HEK293 (cell line): Measurements from ENCODE around the gene AKAP11.

ENCODE experiments used
- CTCF ChIA-PET: fragments of 350-600 bp; formaldehyde crosslinking; extraction: SDS; loops from one replicate; lab custom pipeline; 2021; ENCODE audit warnings: antibody characterized with exemption; lab: Yijun Ruan, JAX
- POLR2A ChIA-PET: fragments of 300-600 bp; formaldehyde crosslinking; extraction: SDS; loops from one replicate; lab custom pipeline; 2020; ENCODE audit warnings: antibody characterized with exemption, inconsistent platforms; lab: Yijun Ruan, JAX
- H3K27ac ChIP-seq: fragments of 200-500 bp; sonication (Bioruptor generic); 2 replicates; pipeline ENCODE4 v1.5.1; 2014; ENCODE audit warnings: low read depth, low read length, control low read depth, inconsistent platforms; ENCODE audit errors: extremely low read depth
- H3K36me3 ChIP-seq, 2 experiments: fragments of 200-500 bp in 1 of 2; sonication (Bioruptor generic) in 1 of 2; 1 replicate in 1 of 2; 2 replicates in 1 of 2; pipeline ENCODE4 v1.5.1; 2014 to 2017; ENCODE audit warnings: inconsistent platforms in 2 of 2, low read length in 2 of 2; ENCODE audit not compliant: control insufficient read depth in 2 of 2, insufficient read depth in 1 of 2
- H3K4me1 ChIP-seq: fragments of 200-500 bp; sonication (Bioruptor generic); 2 replicates; pipeline ENCODE4 v1.5.1; 2014; ENCODE audit warnings: mild to moderate bottlenecking, low read length, inconsistent platforms; ENCODE audit not compliant: control insufficient read depth, insufficient read depth
- H3K4me3 ChIP-seq: 2 replicates; pipeline ENCODE4 v1.5.1; 2011; ENCODE audit warnings: low read depth, mild to moderate bottlenecking, control low read depth, low read length, moderate library complexity
- H3K9me3 ChIP-seq: fragments of 200-500 bp; sonication (Bioruptor generic); 2 replicates; pipeline ENCODE4 v1.5.1; 2014; ENCODE audit warnings: low read depth, low read length, inconsistent platforms; ENCODE audit not compliant: control insufficient read depth, insufficient read depth
- BCL11A ChIP-seq: fragments of 450-650 bp; formaldehyde crosslinking; IDR thresholded peaks from 2 replicates; pipeline ENCODE4 v1.5.1; 2016; ENCODE audit warnings: low read depth, missing biosample characterization, missing genetic modification characterization
- EGR2 ChIP-seq: fragments of 450-650 bp; formaldehyde crosslinking; IDR thresholded peaks from 2 replicates; pipeline ENCODE4 v1.5.1; 2016; ENCODE audit warnings: low read depth, missing biosample characterization, missing genetic modification characterization
- INSM2 ChIP-seq: fragments of 450-650 bp; formaldehyde crosslinking; IDR thresholded peaks from 2 replicates; pipeline ENCODE4 v1.5.1; 2016; ENCODE audit warnings: missing biosample characterization, missing genetic modification characterization
- PRDM1 ChIP-seq: fragments of 450-650 bp; formaldehyde crosslinking; IDR thresholded peaks from 2 replicates; pipeline ENCODE4; 2016; ENCODE audit warnings: missing biosample characterization, missing genetic modification characterization
- YY2 ChIP-seq: fragments of 450-650 bp; formaldehyde crosslinking; IDR thresholded peaks from 2 replicates; pipeline ENCODE4 v1.5.1; 2016; ENCODE audit warnings: missing biosample characterization, missing genetic modification characterization
- ZBTB11 ChIP-seq: fragments of 450-650 bp; formaldehyde crosslinking; conservative IDR thresholded peaks from 2 replicates; pipeline ENCODE4 v1.5.1; 2016; ENCODE audit warnings: low read depth, missing biosample characterization, missing genetic modification characterization
- ZBTB17 ChIP-seq: fragments of 450-650 bp; formaldehyde crosslinking; IDR thresholded peaks from 2 replicates; pipeline ENCODE4 v1.5.1; 2016; ENCODE audit warnings: missing biosample characterization, missing genetic modification characterization
- ZBTB26 ChIP-seq: fragments of 450-650 bp; formaldehyde crosslinking; optimal IDR thresholded peaks from 2 replicates; pipeline ENCODE3; 2016; ENCODE audit warnings: missing biosample characterization, mild to moderate bottlenecking, missing genetic modification characterization
- ZFHX2 ChIP-seq: fragments of 450-650 bp; formaldehyde crosslinking; conservative IDR thresholded peaks from 2 replicates; pipeline ENCODE4 v1.5.1; 2016; ENCODE audit warnings: missing biosample characterization, missing genetic modification characterization
- ZNF114 ChIP-seq: fragments of 450-650 bp; formaldehyde crosslinking; IDR thresholded peaks from 2 replicates; pipeline ENCODE4 v1.5.0; 2017; ENCODE audit warnings: missing biosample characterization, missing genetic modification characterization
- ZNF138 ChIP-seq: fragments of 450-650 bp; formaldehyde crosslinking; IDR thresholded peaks from 2 replicates; pipeline ENCODE4 v1.5.1; 2016; ENCODE audit warnings: missing biosample characterization, missing genetic modification characterization, borderline replicate concordance
- ZNF146 ChIP-seq: fragments of 450-650 bp; formaldehyde crosslinking; IDR thresholded peaks from 2 replicates; pipeline ENCODE4 v1.5.1; 2016; ENCODE audit warnings: missing biosample characterization, missing genetic modification characterization
- ZNF202 ChIP-seq: fragments of 450-650 bp; formaldehyde crosslinking; IDR thresholded peaks from 2 replicates; pipeline ENCODE4 v1.5.1; 2016; ENCODE audit warnings: missing biosample characterization, missing genetic modification characterization, borderline replicate concordance
- ZNF221 ChIP-seq: fragments of 450-650 bp; formaldehyde crosslinking; IDR thresholded peaks from 2 replicates; pipeline ENCODE4 v1.5.1; 2017; ENCODE audit warnings: missing biosample characterization, missing genetic modification characterization, borderline replicate concordance
- ZNF223 ChIP-seq: fragments of 450-650 bp; formaldehyde crosslinking; IDR thresholded peaks from 2 replicates; pipeline ENCODE4 v1.5.1; 2016; ENCODE audit warnings: missing biosample characterization, missing genetic modification characterization
- ZNF311 ChIP-seq: fragments of 450-650 bp; formaldehyde crosslinking; IDR thresholded peaks from 2 replicates; pipeline ENCODE4 v1.5.1; 2017; ENCODE audit warnings: missing biosample characterization, missing genetic modification characterization, borderline replicate concordance
- ZNF341 ChIP-seq: fragments of 450-650 bp; formaldehyde crosslinking; IDR thresholded peaks from 2 replicates; pipeline ENCODE4; 2016; ENCODE audit warnings: low read depth, missing biosample characterization, missing genetic modification characterization
- ZNF449 ChIP-seq: fragments of 450-650 bp; formaldehyde crosslinking; IDR thresholded peaks from 2 replicates; pipeline ENCODE4 v1.5.1; 2017; ENCODE audit warnings: missing biosample characterization, mild to moderate bottlenecking, missing genetic modification characterization, moderate library complexity
- ZNF529 ChIP-seq: fragments of 450-650 bp; formaldehyde crosslinking; IDR thresholded peaks from 2 replicates; pipeline ENCODE4 v1.5.1; 2017; ENCODE audit warnings: missing genetic modification characterization, missing biosample characterization; ENCODE audit not compliant: insufficient replicate concordance
- ZNF600 ChIP-seq: fragments of 450-650 bp; formaldehyde crosslinking; IDR thresholded peaks from 2 replicates; pipeline ENCODE4 v1.5.1; 2016; ENCODE audit warnings: missing biosample characterization, missing genetic modification characterization
- ZNF785 ChIP-seq: fragments of 450-650 bp; formaldehyde crosslinking; IDR thresholded peaks from 2 replicates; pipeline ENCODE4 v1.5.1; 2016; ENCODE audit warnings: missing biosample characterization, missing genetic modification characterization
- ZSCAN4 ChIP-seq: fragments of 450-650 bp; formaldehyde crosslinking; IDR thresholded peaks from 2 replicates; pipeline ENCODE4 v1.5.1; 2017; ENCODE audit warnings: missing biosample characterization, missing genetic modification characterization

The AKAP11 gene

GRCh38 chr13:42277618-42278276 lies 5.8 kb downstream of the AKAP11 start:
- ChIA-PET POLR2A (no interaction called here), CTCF (interaction anchor here (0.5 to 0.8 kb wide), 2 partner anchors 13 to 610 kb away, joined by 3 read pairs; no protein-coding TSS in a partner anchor)
- no peak overlapping the region for H3K27ac ChIP-seq

GRCh38 chr13:42279080-42279479 lies 7.1 kb downstream of the AKAP11 start:
- Histone ChIP-seq H3K27ac (no peak overlapping the region), H3K4me3 (no peak overlapping the region), H3K9me3 (no peaks in the 10 kb centered on the region), H3K4me1 (peaks cover 8% of the 10 kb centered on the region), H3K36me3 (no peaks in the 10 kb centered on the region)
- POLR2A ChIA-PET: no interaction called here
- TF ChIP-seq ZFHX2 (tag by site-specific recombination) (peak; percentile 67), ZNF146 (tag by site-specific recombination) (no peak), ZSCAN4 (tag by site-specific recombination) (peak; percentile 75), YY2 (tag by site-specific recombination) (no peak), EGR2 (tag by site-specific recombination) (peak; percentile 62), ZBTB26 (tag by site-specific recombination) (peak; percentile 11)
- CTCF ChIA-PET: no interaction called here

More at GRCh38 chr13:42277618-42278276, 5.8 kb downstream of the AKAP11 start:
- no peak overlapping the region for H3K4me3 ChIP-seq
- peaks cover 5% of the 10 kb centered on the region; the same call in 1 of the 2 replicates for H3K4me1 ChIP-seq
- TF ChIP-seq ZNF311 (tag by site-specific recombination): no peak
- TF ChIP-seq PRDM1 (tag by site-specific recombination): 0 out of 2 replicates have a peak, but pooled peaks have one; percentile 8
- no peak for TF ChIP-seq ZNF114 (tag by site-specific recombination)
- no peak for TF ChIP-seq ZNF221
- TF ChIP-seq ZNF449 (tag by site-specific recombination): no peak
- 0 out of 2 replicates have a peak, but pooled peaks have one; percentile 53 for TF ChIP-seq ZNF600 (tag by site-specific recombination)
- no peaks in the 10 kb centered on the region for H3K36me3 ChIP-seq
- H3K9me3 ChIP-seq: no peaks in the 10 kb centered on the region

- peaks cover 8% of the 10 kb centered on the region for H3K4me1 ChIP-seq
- no peaks in the 10 kb centered on the region for H3K36me3 ChIP-seq
- ChIA-PET POLR2A (no interaction called here), CTCF (no interaction called here)
- no peak overlapping the region for H3K27ac ChIP-seq
- no peaks in the 10 kb centered on the region for H3K9me3 ChIP-seq
- H3K4me3 ChIP-seq: no peak overlapping the region
- TF ChIP-seq ZNF202 (no peak), BCL11A (tag by site-specific recombination) (no peak), ZNF223 (tag by site-specific recombination) (no peak), ZNF341 (tag by site-specific recombination) (no peak), ZBTB17 (tag by site-specific recombination) (no peak), ZNF138 (no peak), ZNF785 (tag by site-specific recombination) (no peak), EGR2 (tag by site-specific recombination) (no peak), INSM2 (tag by site-specific recombination) (no peak), ZNF529 (no peak), ZBTB11 (tag by site-specific recombination) (no peak)
These were observed 8.0 kb downstream of the AKAP11 start for GRCh38 chr13:42279986-42280385.
